ENCODE results near the gene CYP1B1. TPM values are rescaled to one million over a fixed set of nuclear protein-coding genes. Genes with fewer than 3 reads are reported as not detected.
A peak's percentile ranks its signal among the peaks of the same experiment; 100 is the strongest.
"Not testable (repeated sequence)": the region's sequence is repeated elsewhere in the genome, so short reads cannot be mapped to it uniquely, and the experiment has no call there.

Gene CYP1B1
- 2.0 TPM for total RNA-seq

DNA sequence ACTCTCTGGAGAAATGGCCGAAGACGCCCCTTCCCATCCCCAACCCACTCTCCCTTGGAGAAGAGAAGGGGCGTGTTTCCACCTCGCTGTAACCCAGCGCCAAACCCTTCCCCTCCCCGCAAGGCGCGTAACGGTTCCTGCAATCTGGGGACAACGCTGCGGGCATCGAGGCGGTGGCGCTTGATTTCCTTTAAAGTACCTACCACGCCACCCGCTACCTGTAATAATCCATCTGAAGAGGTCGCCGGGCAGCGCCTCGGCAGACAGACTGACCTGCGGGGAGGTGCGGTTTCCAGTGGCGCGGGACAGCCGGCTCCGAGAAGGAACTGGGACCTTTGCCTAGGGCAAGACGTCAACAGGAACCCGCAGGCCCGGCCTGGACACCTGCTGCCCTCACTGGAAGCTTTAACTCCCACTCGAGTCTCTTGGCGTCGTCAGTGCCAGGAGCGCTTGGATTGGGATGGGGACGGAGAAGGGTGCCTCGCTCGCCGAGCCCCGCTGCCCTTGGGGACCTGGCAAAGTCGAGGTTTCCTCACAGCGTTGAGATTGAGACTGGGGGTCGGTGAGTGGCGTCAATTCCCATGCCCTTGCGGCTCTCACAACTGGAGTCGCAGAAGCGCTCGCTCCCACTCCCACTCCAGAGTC lies at the start of gene CYP1B1:
CYP1B1 (minus strand) TSS at position 645 of the 645 bp plus-strand sequence. CDS start 763 bp downstream, outside the sequence.
- no peak for ATAC-seq

DNA sequence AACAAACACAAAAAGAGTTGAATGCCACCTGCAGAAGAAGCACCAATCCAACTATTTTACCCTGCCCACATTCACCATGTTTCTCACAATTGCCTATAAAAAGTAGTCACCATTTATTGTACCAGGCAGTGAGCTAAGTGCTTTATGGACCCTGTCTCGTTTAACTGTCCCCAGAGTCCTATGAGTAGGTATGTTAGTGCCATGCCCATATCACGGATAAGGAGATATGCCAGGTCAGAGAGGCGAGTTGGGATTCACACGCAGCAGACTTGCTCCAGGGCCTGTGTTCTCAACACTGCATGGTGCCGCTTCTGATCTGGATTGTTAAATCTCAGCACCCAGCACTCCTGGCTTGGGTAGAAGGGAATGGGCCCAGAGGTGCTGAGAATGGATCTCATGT lies 49.1 kb upstream of the CYP1B1 start:
- ATAC-seq, result no peak

DNA sequence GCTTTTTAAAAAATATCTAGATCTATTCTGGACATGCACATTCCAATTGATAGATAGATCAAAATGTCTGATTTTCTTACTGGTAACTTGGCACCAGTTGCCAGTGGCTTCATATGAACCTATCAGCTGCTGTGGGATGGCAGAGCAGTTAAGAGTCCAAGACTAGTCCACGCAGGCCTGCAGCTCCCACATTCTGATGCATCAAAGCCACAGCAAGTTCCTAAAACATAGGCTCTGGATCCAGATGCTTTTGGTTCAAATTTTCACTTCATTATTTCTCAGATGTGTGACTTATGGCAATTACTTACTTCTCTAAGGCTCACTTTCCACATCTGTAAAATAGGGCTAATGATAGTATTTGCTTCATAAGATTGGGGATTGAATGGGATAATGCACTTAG lies 48.0 kb upstream of the CYP1B1 start:
- no peak for ATAC-seq

DNA sequence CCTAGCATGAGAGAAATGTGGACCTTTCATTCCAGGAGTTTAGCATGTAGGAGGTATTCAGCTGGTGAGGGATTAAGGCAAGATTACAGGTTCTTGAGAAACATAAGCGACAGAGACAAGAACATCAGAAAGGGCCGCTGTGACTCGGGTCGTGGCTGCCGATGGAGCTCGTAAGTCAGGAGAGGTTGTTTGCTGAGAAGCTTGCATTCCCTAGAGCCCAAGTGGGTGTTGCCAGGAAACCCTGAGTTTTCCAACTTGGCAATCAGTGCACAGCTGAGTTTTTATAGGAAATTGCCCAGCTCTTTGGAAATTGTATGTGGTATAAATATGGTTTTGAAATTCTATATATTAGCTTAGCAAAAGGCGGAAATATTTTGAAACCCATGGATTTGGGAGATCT lies 46.4 kb upstream of the CYP1B1 start:
- no peak for ATAC-seq

DNA sequence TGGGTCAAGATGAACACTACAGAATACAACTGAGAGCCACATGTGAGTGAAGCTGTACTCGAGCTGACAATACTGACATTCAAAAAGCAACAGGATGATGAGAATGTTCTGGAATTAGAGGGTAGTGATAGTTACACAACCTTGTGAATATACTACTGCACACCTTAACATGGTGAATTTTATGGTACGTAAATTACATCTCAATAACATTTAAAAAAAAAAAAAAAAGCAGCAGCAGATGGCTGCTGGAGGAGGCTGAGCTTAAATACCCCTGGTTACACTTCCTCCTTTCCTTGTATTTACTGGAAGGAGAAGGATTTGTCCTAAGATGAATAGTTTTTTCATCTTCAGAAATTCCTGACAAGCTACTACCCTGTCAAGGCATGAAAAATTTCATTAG lies 45.5 kb upstream of the CYP1B1 start:
- no peak for ATAC-seq

DNA sequence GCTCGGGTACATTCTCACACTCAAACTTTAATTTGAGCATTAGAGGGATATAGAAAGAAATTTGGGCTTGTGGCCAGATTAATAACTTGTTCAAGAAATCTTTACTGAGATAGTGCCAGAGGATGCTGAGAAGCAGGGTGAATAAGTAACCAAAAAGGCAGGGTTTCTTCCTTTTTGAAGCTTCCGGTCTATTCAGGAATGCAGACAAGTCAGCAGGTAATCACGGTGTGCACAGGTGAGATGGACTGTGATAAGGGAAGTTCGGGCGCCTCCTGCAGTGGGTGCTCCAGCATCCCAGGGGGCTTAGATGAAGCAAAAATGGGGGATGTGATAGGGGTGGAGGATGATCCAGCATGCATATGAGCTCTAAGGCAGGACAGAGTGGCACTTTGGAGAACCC lies 44.9 kb upstream of the CYP1B1 start:
- no peak for ATAC-seq

DNA sequence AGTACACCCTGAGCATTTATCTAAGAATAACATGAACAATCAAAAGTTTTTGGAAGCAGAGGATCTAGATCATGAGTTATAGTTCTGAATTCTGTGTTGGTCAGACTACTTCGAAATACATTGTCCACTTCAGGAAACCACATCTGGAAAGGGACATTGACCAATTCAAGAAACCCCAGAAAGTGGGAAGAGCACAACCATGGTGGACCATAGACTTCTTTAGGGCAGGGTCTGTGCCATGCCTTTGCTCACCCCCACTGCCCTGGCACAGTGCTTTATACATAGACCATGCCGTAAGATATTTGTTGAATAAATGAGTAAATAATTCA lies 44.3 kb upstream of the CYP1B1 start:
- no peak for ATAC-seq

DNA sequence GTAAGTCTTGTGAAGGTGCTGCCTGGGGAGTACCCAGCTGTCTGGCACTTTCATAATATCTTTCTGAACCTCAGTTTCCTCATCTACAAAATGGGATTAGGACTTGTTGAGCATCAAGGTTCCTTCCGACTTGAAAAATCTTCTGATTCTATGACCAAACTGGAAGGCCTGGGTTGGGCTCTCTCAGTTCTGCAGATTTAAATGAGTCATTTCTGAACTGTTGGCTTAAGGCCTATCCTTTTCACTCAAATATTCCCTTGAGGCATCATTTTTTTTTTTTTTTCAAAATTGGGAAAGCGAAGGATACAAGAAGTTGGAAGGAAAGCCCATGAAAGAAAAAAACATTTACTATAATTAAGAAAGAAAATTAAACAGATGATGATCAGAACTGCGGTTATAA lies 40.8 kb upstream of the CYP1B1 start:
- no peak for ATAC-seq

DNA sequence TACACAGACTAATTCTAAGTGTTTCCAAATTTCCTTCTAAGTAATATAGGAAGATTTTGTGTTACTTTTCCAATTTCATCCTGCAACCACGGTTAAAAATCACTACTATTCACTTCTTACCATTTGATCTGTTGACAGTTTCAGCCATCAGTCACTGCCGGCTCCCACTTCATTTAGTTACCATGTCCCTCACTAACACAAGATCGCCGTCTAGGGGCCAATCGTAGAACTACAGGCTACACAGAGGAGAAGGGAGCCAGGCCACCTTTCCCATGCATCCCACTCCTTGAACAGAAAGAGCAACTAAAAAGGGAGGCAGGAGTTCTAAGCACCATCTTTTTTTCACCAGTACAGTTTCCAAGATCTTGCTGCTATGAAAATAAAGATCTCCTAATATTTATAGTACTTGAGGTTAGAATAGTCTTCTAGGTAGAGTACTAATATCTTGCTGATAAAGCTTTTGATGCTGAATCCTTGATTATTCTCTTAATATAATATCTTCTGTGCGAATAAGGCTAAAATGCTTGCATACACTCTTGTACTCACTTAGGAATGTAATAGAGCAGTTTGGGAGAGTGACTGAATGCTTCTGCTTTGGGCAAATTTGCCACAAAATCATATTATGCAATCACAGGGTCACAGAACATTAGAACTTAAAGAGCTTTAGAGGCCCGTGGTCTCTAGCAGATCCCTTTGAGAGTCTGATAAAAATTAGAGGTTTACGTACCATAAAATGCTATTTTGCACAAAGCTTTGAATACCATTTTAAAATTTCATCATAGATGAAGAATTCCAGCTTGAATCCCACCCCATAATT lies 39.5 kb upstream of the CYP1B1 start:
- peak; percentile 88 for ATAC-seq

DNA sequence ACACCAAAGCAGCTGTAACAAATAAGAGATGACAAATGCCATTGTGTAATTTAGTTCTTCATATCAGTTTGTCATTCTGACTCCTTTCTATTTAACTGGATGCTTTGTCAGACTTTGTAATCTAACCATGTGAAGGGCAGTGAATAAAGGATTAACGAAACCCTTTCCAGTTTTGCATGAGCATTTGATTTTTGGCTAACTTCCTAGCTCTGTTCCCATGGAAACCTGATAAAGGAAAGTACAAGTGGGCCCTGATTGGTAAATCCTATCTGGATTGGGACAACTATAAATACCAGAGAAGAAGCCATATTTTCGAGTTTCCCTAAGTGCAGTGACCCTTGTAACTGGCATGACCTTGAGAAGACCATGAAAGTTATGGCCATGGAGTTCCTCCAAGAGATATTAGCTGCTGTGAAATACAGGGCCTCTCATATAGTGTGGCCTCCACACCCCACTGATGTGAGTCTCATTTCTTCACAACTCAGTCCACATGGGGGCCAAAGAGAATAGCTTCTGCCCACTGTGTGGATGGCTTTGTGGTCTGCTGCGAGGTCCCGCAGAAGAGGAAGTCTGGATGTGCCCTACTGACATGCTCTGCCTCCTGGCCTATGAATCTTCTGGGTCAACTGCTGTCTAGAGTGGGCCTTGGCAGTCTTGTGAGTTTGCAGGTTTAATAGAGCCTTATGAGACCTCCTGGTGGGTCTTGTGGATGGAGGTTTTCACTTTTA lies 38.2 kb upstream of the CYP1B1 start:
- ATAC-seq, result no peak

DNA sequence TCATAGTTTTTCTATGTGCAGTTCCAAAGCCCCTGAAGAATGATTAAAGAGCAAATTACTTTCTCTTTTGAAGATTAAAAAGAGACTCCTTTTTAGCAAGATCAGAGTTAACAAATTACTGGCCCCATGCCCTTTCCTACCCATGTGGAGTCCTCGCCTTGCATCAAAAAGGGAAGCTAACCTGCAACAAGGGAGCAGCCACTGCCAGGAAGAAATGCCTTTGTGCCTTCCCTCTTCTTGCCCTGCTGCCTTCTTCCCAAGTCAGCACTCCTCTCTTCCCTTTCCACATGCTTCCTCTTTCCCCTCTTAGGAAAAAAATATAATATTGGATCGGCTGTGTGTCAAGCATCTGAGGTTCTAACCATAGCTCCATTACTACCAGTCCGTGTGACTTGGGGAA lies 37.1 kb upstream of the CYP1B1 start:
- ATAC-seq, result no peak

DNA sequence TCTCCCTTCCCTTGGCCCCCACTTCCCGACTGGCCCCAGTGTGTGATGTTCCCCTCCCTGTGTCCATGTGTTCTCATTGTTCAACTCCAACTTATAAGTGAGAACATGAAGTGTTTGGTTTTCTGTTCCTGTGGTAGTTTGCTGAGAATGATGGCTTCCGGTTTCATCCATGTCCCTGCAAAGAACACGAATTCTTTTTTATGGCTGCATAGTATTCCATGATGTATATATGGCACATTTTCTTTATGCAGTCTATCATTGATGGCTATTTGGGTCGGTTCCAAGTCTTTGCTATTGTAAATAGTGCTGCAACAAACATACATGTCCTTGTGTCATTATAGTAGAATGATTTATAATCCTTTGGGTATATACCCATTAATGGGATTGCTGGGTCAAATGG lies 35.4 kb upstream of the CYP1B1 start:
- ATAC-seq, result not testable (repeated sequence)

DNA sequence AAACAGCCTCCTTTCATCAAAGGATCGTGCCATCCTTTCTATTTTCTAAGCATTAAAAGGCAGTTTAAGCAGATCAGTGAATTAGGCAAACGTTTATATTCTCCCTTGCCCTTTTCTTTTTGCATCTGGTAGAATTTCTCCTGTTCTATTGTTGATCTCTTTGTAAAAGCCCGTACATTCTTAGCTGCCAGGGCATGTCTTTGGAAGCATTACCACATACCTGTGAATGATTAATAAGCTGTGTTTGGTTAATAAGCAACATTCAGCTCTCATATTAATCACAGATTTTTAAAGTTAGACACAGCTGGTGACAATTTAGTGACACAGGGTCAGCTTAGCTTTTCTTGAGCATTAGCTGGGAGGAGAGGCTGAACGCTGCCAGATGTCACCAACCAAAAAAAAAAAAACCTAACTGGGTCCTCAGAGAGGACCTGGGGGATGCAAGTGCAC lies 33.8 kb upstream of the CYP1B1 start:
- ATAC-seq, result peak; percentile 76

DNA sequence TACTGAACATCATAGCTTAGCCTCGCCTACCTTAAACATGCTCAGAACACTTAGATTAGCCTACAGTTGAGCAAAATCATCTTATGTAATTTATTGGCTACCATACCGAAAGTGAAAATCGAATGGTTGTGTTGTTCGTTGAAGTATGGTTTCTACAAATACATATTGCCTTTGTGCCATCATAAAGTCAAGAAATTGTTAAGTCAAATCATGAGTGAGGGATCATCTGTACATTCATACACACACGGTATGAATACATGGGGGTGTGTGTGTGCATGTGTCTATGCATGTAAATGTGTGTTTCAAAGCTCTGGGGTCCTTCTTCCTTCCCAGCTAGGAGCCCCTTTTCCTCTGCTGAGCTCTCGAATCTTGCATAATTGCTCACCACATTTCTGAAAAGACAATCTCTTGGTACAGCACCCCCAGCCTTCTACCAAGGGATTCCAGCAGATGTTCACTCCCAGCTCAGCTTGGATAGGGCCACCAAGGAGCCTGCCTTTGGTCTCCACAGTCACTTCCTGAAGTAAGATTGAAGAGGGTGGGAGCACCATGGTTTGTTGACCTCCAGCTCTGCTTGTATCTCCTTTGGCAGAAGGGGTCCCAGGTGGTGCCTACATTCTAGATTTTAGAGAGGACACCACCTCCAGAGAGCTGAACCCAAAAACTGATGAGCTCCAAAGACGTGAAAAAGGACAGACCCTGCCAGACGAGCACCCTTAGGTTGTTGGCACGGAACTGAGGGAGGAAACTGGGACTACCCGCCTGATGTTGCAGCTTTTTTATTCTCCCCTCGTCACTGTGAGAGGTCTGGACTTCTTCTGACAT lies 33.2 kb upstream of the CYP1B1 start:
- ATAC-seq, result peak; percentile 32

DNA sequence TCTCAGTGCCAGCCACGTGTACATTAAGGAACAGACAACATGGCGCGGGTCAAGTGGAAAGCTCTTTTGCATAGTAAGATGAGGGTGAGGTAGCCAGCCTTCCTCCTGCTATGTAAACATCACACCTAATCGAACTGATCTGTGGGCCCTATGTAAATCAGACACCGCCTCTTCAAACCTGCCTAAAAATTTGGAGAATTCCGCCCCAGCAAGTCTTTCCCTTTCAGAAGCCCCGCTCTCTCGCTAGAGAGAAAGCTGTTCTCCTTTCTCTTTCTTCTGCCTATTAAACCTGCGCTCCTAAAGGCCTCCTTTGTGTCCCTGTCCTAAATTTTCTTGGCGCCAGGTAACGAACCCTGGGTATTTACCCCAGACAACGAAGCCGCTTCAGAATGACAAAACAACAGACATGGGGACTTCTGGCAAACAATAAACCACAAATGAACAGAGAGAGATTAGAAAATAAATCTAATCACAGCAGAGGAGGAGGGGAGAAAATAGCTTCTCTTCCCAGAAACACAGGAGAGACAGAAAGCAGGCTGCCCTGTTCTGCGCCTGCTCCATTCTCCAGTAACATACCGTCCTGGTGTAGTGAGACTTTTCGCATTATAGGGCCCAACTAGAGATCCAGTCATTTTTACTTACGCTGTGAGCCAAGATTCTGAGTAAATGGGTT lies 31.9 kb upstream of the CYP1B1 start:
- ATAC-seq, result no peak

DNA sequence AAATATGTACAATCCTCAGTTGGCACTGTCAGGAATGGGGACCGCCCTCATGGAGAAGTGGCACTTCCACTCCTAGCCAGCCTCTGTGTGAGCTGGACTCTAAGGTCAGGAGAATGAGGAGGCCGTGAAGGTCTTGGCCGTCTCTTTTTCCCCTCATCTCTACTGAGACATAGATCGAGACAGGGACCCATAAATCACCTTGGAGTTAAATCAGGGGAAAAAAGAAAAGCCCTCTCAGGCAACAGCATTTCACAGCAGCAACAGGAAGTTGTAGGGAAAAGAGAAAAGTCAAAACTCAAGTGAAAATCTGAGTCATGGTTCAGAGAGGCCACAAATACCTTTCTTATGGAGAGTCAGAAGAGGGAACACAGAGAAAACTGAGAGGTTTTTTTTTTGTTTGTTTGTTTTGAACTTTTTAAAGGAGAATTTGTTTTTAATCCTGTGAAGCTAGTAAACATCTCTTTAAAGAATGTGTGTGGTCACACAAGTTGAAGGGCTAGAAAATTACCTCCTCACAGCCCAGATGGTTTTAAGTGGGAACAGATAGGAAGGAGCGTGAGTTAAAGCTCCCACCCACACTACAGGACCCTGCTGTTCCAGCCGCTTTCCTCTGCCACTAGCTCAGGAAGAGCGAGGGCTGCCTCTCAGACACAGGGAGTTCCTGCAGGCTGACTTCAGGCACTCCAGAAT lies 30.6 kb upstream of the CYP1B1 start:
- no peak for ATAC-seq

DNA sequence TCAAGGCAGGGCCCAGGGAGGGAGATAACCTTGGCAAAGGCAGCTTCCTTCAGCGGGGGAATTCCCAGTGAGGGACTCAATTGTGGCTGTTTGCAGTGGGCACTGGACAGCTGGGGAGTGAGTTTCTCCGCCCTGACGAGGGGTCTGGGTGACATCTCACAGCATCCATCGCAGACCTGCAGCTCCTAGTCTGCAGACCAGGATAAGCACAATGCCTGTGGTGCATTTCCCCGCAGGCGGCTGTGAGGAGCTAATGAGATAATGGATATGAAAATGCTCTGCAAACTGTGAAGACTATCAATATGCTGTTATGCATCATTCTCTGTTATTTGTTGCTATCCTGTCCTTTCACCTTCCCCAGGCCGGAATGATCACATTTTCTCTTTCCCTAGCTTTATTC lies 30.0 kb upstream of the CYP1B1 start:
- no peak for ATAC-seq

DNA sequence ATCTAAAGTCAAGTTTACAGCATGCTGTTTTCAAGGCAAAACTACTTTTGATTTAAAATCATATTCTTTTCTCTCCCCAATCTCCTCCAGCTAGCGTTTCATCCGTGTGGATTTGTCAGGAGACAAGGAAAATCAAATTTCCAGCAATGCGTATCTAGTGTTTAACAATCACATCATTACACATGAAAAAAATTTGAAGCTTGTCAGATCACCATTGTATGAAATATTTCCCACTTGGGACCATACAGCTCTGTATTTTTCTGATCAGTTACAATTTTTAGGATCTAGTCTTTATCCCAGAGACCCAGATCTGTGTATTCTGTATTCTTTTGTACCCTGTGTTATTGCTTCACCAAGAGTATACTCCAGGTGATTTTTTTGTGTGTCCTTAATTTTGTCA lies 28.6 kb upstream of the CYP1B1 start:
- no peak for ATAC-seq

DNA sequence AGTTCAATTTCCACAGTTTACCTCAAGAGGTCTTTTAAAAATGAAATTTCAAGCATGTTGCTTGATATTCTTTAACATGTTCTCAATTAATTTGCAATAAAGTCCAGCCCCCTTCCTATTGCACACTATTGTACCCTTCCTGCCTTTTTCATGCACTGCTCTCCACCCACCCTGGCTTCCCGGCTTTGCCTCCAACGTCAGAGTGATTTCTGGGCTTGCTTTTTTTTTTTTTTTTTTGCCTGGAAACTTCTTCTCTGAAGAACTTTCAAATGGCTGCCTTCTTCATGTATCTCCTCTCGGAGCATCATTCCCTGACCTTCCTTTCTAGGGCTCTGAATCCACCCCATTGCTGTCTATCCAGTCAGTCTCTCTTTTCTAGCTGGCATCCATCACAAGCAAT lies 24.4 kb upstream of the CYP1B1 start:
- ATAC-seq, result no peak

DNA sequence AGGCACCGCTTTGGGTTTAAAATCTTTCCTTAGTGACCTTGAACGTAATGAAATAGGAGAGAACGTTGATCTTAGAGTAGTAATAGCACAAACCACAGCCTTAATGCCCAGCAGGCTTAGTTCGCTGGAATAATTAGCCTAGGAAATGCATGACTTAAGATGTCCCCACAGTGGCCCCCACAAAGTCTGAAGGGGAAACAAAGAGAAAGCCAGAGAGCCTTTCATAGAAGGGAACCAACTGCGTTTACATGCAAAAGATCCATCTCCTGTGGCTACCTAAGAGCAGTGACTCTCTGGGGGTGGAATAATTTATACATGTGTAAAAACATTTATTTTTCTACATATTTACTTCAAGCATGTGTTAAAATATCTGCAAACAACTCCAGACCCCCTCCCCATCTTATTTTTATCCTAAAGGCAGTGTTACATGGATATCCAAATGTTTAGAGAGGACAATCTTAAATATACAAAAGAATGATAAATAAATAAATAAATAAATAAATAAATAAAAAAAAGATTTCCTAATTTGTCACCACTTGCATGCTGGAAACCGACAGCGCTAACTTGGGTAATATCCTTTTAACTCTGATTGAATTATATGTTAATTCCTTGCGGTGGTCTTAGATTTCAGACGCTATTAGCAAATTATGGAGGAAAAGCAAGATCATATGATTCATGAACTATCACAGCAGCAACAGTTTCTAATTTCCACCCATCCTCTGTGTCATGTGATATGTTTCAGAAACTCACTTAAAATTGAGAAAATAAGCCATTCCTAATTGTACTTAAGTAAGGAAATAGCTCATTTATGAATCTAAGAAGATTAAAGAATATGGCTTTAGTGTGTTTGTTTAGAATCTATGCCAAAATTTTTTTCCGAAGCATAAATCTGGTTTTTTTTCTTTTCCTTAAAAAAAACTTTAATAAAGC lies 23.4 kb upstream of the CYP1B1 start:
- no peak for ATAC-seq
